HG03060 (cell line): ENCODE results near the gene CATSPER4.

Experiments
- ATAC-seq: cut with Tn5 transposase; IDR thresholded peaks from one replicate; pipeline ENCODE4 v1.9.1; 2021; ENCODE audit warnings: low read depth, moderate number of reproducible peaks; ENCODE audit not compliant: unreplicated experiment

Gene CATSPER4

DNA sequence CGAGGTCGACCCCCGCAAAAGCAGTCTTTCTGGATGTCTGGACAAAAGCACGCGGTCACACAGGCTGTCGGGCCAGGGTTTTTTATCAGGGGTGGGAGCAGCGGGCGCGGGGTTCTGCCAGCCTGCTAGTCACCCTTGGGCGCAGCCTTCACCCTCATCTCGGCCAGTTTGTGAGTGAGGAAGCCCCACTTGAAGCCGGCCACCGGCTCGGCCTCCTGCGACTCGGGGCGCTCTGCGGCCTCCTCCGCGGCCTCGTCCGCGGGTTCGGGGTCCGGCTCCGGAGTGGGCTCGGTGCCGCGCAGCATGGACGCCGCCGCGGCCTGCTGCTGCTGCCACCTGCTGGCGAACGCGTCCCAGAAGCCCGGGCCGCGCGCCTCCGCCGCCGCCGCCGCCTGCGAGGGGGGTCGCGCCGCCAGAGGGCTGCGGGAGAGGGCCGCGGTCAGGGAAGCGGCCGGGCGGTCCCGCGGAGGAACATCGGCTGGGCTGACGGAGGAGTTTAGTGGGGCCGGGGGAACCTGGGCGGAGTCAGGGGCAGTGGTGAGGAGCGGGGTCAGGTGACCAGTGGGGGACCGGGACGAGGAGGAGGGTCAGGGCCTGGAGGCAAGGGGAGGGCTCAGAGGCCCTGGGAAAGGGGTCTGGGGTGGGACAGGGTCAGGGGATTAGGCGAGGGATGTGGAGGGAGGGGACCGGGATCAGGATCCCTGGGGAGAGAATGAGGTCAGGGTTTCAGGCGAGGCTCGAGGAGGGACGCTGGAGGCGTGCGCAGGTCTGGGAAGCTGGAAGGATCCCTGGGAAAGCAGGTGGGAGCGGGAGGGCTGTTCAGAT lies 26.2 kb upstream of the CATSPER4 start:
- ATAC-seq = no peak

GRCh38 chr1:26164861-26165842 lies 25.2 kb upstream of the CATSPER4 start:
- no peak for ATAC-seq

DNA sequence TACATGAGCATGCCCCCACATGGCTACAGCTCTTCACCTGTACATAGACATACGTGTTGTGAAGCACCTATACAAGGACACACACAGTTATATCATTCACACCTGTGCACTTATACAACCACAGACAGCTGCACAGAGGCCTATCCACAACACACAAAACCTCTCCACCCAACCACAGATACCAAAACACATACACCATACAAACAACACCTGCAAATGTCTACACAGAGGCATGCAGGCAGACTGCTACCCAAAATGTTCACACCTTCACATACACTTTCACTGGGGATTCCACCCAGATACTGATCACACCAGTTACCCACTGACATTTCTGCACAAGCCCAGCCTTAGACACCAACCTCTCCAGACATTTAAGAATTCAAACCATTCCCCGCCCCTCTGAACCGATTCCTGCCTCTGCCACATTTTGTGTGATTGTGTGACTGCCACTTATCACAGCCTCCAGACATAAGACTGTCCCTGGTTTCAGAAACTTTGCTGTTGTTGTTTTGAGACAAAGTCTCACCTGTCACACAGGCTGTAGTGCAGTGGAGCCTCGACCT lies 23.6 kb upstream of the CATSPER4 start:
- no peak for ATAC-seq

- ATAC-seq = no peak
Observed at GRCh38 chr1:26168410-26169197, 21.8 kb upstream of the CATSPER4 start, which contains the start of gene C1orf232. TSS of gene C1orf232 (minus strand) at chr1:26168963. CDS start at chr1:26168499, 464 bp downstream.

GRCh38 chr1:26169198-26169554 lies 21.2 kb upstream of the CATSPER4 start:
- ATAC-seq = no peak

GRCh38 chr1:26169669-26170471 lies 20.5 kb upstream of the CATSPER4 start, which contains the start of gene ZNF593:
TSS of gene ZNF593 (plus strand) at chr1:26169908. CDS start at chr1:26169984, 76 bp downstream.
- no peak for ATAC-seq

DNA sequence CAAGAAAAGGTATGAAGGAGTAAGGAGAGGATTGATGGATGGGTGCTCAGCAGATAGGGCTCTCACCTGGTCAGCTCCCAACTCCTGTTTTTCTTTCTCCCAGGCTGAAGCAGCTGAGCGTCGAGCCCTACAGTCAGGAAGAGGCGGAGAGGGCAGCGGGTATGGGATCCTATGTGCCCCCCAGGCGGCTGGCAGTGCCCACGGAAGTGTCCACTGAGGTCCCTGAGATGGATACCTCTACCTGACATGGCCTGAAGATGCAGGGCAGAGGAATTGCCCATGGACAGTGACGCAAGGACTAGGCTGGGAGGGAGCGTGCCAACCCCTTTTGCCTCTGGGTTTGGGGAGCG lies 20.0 kb upstream of the CATSPER4 start:
- no peak for ATAC-seq

- no peak for ATAC-seq
Observed at GRCh38 chr1:26171084-26172072, 19.0 kb upstream of the CATSPER4 start, which contains the start of gene ZNF593OS. TSS of gene ZNF593OS (minus strand) at chr1:26171832. CDS start at chr1:26171661, 171 bp downstream.

- ATAC-seq = no peak
Observed at GRCh38 chr1:26175346-26175745, 15.1 kb upstream of the CATSPER4 start.

DNA sequence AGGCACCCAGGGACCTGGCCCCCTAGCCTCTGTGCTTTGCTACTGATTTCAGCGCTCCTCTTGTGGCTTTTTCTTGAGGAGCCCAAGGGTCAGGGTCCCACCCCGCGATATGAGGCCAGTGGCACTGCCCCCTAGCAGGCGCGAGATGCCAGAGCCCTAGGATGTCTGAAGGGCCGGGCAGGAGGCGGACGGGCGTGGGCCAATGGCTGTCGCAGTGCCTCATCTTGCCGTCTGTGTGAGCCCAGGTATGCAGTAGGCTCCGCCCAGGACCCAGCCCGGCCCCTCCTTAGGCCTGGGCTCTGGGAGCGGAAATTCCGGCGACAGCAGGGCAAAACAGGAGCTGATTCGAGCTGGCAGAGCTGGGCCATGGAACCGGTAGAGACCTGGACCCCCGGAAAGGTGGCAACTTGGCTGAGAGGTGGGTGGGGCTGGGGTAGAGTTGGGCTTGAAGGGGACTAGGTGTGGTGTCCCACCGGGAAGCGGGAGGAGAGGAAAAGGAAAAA lies 13.2 kb upstream of the CATSPER4 start, which contains the start of gene CNKSR1:
Gene CNKSR1 (plus strand): TSS at position 310 of the 503 bp plus-strand sequence. CDS start 57 bp downstream, at position 367.
- ATAC-seq = no peak

GRCh38 chr1:26180010-26180506 lies 10.3 kb upstream of the CATSPER4 start:
- no peak for ATAC-seq

DNA sequence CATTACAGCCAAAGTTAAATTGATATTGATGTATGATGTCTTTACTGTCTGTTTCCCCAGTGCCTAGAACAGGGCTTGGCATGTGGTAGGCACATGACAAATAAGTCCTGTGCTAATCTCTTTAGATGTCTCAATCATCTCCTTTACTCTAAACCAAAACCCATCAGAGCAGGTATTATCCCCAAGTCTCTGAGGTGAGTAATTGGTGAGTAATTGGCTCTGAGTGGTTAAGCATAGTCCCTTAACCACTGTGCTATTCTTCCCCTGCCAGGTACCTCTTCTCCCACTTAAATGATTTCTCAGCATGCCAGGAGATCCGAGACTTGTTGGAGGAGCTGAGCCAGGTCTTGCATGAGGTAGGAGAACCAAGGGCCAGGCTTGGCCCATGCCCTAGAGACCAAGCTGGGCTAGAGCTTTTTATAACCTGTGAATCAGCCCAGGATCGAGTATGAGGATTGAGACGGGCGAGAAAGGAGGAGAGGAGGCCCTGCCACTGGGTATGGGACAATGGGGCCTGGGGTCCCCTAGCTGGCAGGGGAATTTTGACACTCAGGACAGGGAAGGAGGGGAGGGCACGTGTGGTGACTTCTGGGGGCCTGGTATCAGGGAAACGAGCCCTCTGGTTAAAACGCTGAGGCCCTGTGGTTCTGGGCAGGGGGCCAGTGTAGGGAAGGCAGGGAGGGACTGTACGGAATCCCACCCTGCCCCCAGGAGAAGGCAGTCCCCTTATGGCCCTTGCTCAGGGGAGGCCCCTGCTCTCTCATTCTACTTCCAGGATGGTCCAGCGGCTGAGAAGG lies 8.6 kb upstream of the CATSPER4 start:
- ATAC-seq = no peak

DNA sequence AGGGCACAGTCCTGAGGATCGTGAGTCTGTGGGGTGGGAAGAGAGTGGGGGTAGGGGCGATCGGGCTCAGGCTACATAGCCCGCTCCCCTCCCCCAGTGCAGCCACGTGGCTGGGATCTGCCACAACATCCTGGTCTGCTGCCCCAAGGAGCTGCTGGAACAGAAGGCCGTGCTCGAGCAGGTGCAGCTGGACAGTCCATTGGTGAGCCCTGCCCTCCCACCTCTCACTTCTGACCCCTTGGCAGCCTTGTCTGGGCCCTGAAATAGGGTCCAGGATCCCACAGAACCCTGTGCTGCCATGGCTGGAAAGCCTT lies 8.1 kb upstream of the CATSPER4 start:
- no peak for ATAC-seq

DNA sequence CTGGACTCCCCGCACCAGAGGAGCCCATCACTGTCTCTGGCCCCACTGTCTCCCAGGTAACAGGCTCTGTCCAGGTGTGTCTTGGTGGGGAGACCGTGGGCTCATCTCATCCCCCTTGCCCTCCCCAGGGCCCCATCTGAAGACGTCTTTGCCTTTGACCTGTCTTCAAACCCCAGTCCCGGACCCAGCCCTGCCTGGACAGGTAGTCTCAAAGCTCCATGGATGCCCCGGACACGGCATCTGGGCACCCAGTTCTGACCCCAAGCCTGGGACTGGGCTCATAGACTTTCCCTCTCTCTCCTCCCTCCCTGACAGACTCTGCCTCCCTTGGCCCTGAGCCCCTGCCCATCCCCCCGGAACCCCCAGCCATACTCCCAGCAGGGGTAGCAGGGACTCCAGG lies 6.3 kb upstream of the CATSPER4 start:
- no peak for ATAC-seq

- ATAC-seq = no peak
Observed at GRCh38 chr1:26184883-26185282, 5.5 kb upstream of the CATSPER4 start.

DNA sequence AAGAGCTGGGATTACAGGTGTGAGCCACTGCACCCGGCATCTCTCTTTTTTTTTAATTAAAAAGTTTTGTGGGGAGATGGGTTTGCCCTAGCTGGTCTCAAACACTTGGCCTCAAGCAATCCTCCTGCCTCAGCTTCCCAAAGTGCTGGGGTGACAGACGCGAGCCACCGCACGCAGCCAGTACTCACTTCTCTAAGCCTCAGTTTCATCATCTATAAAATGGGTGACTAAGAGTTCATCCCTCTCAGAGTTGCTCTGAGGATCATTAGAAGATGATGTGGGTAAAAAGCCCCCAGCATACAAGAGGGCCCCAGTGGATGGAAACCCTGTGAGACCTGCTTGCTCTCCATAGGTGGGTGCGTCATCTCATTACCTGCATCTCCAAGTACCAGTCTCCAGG lies 2.5 kb upstream of the CATSPER4 start:
- no peak for ATAC-seq

- ATAC-seq = no peak
Observed at GRCh38 chr1:26188477-26188876, 1.9 kb upstream of the CATSPER4 start.
